Measurements from ENCODE around the gene SETBP1. TPM values are rescaled to one million over a fixed set of nuclear protein-coding genes. Genes with fewer than 3 reads are reported as not detected.

SETBP1 gene
- polyA plus RNA-seq, 2 donors: 1.5 to 1.6 TPM

DNA sequence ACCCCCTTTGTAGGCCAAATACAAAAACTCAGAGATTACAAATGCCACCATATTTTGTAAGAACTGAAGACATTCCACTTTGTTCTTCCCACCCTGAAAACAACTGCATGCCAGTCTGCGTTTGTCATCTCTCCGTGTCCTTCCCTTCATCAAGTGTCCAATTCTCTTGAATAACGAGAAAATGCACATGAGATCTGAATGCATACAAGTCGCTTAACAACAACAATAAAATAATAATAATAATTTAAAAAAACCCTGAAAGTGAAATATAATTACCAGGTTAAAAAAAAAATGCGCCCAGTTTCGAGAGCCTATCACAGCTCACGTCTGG is 2.0 kb upstream of the SETBP1 start:
- Histone ChIP-seq H3K4me1 (ENCODE audit: control insufficient read depth in 2 of 2, insufficient read depth in 2 of 2, low read length in 1 of 2) (no peaks in the 10 kb centered on the region), H3K9me3 (ENCODE audit: control insufficient read depth in 2 of 2, insufficient read depth in 1 of 2, low read depth in 1 of 2, low read length in 1 of 2) (no peaks in the 10 kb centered on the region), H3K4me3 (ENCODE audit: low read depth in 1 of 2, low read length in 2 of 2) (peak overlapping the region; percentile 16 to 67), H3K27me3 (ENCODE audit: control insufficient read depth in 1 of 2, insufficient read depth in 2 of 2, low read length in 2 of 2) (no peaks in the 10 kb centered on the region), H3K27ac (ENCODE audit: low read depth in 2 of 2, low read length in 1 of 2) (no peak overlapping the region), H3K36me3 (ENCODE audit: control insufficient read depth in 2 of 2, insufficient read depth in 2 of 2, low read length in 1 of 2) (no peaks in the 10 kb centered on the region)
- WGBS, 2 donors: 9 to 10% methylated on average over 7 of the region's 7 CpGs

DNA sequence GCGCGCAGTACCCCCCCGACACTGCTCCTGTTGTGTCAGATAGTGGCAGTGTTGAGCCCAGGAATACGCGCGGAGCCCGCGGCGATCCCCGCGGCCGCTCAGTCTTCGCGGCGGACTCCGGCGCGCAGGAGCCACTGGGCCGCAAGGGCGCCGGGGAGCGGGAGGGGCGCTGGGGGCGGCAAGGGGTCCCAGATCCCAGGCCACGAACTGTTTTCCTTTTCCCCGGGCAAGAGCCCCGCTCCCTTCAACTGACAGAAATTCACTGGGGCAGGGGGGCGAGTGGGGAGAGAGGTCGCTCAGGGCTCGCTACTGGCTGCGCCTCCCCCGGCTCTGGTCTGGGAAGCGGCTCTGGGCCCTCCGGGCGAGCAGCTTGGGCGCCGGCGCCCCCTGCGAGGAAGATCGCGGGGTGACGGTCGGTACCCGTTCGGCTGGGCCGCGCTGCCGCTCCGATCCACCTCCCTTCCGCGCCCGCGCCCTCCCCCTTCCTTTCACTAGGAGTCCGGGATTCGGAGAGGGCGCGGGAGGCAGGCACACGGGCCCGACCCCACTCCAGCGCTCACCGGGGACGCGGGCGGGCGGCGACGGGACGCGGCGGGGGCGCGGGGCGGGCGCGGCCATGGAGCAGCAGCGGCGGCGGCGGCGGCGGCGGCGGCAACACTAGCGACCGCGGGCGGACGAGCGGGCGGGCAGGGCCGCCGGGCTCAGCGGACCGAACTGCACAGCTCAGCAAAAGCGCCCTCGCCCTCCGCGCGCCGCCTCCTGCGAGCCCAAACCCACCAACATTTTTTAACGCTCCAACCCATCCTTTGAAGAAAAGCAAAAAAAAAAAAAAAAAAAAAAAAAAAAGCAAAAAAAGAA is 1.4 kb upstream of the SETBP1 start:
- WGBS, 2 donors: 1% methylated on average over 101 to 102 of the region's 102 CpGs
- Histone ChIP-seq H3K36me3 (ENCODE audit: control insufficient read depth in 2 of 2, insufficient read depth in 2 of 2, low read length in 1 of 2) (no peaks in the 10 kb centered on the region), H3K27me3 (ENCODE audit: control insufficient read depth in 1 of 2, insufficient read depth in 2 of 2, low read length in 2 of 2) (no peaks in the 10 kb centered on the region), H3K9me3 (ENCODE audit: control insufficient read depth in 2 of 2, insufficient read depth in 1 of 2, low read depth in 1 of 2, low read length in 1 of 2) (no peaks in the 10 kb centered on the region), H3K4me1 (ENCODE audit: control insufficient read depth in 2 of 2, insufficient read depth in 2 of 2, low read length in 1 of 2) (no peaks in the 10 kb centered on the region), H3K4me3 (ENCODE audit: low read depth in 1 of 2, low read length in 2 of 2) (peak overlapping the region; percentile 67 to 79), H3K27ac (ENCODE audit: low read depth in 2 of 2, low read length in 1 of 2) (peak overlapping the region; percentile 88 to 91)

DNA sequence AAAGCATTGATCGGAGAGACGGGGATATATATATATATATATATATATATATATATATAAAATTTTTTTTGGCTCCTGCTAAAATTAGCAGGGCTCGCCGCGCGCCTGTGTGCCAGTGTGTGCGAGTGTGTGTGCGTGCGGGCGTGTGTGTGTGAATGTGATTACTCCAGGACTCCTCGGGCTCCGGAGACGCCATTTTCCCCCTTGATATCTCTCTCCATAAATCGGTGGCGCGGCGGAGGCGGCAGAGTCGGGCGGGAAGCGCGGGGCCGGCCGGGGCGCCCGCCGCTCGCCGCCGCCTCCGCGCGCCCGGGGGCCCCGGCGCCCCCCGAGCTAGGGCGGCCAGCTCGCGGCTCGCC is 795 bp upstream of the SETBP1 start:
- Histone ChIP-seq H3K36me3 (ENCODE audit: control insufficient read depth in 2 of 2, insufficient read depth in 2 of 2, low read length in 1 of 2) (no peaks in the 10 kb centered on the region), H3K9me3 (ENCODE audit: control insufficient read depth in 2 of 2, insufficient read depth in 1 of 2, low read depth in 1 of 2, low read length in 1 of 2) (no peaks in the 10 kb centered on the region), H3K27ac (ENCODE audit: low read depth in 2 of 2, low read length in 1 of 2) (peak overlapping the region; percentile 68 to 85), H3K27me3 (ENCODE audit: control insufficient read depth in 1 of 2, insufficient read depth in 2 of 2, low read length in 2 of 2) (no peaks in the 10 kb centered on the region), H3K4me1 (ENCODE audit: control insufficient read depth in 2 of 2, insufficient read depth in 2 of 2, low read length in 1 of 2) (peaks cover 0 to 2% of the 10 kb centered on the region in 2 donors), H3K4me3 (ENCODE audit: low read depth in 1 of 2, low read length in 2 of 2) (peak overlapping the region; percentile 60 to 79)
- 0% methylated on average over 38 to 41 of the region's 41 CpGs for WGBS, 2 donors

DNA sequence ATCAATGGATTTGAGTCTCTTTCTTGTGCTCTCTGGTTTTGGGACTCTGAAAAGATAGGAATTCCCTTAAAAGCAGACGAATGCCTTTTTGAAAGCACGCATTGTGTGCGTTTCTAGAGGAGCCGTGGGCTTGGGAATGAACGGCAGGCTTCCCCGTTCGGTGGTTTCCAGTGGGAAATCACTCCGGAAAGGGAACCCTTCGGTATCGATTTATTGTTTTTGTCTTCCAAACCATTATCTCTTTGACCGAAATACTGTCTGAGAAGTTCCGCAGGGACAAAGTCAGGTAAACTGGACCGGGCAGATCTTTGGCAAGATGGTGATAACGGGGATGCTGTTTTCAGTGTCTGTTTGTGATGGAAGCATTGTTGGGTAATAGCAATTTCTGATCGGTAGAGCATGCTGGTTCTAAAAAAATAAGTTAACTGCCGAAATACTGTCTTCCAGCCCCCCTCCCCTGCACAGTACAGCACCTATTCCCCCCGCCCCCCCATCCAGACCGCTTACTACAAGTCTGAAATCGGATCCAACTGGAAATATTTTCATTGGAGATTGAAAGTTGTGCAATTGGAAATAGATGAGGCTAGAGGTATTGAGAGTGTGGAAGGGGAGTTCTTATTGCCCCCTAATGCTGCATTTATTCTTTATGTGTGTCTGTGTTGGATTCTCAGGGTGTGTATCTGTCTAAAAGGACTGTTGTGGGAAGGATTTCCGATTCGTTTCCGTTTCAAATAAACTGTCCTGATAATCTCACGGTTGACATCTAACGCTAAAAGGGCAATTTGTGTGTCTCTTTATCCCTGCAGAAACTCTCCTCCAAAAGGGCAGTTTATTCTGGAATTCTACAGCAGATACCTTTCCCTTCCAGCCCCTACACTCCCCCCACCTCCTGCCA is 635 bp downstream of the SETBP1 start:
- Histone ChIP-seq H3K27ac (ENCODE audit: low read depth in 2 of 2, low read length in 1 of 2) (peak overlapping the region; percentile 37 to 47), H3K27me3 (ENCODE audit: control insufficient read depth in 1 of 2, insufficient read depth in 2 of 2, low read length in 2 of 2) (no peaks in the 10 kb centered on the region), H3K36me3 (ENCODE audit: control insufficient read depth in 2 of 2, insufficient read depth in 2 of 2, low read length in 1 of 2) (no peaks in the 10 kb centered on the region), H3K4me3 (ENCODE audit: low read depth in 1 of 2, low read length in 2 of 2) (peak overlapping the region; percentile 15 to 79), H3K4me1 (ENCODE audit: control insufficient read depth in 2 of 2, insufficient read depth in 2 of 2, low read length in 1 of 2) (peaks cover 0 to 5% of the 10 kb centered on the region in 2 donors), H3K9me3 (ENCODE audit: control insufficient read depth in 2 of 2, insufficient read depth in 1 of 2, low read depth in 1 of 2, low read length in 1 of 2) (no peaks in the 10 kb centered on the region)
- WGBS, 2 donors: 7 to 9% methylated on average over 24 of the region's 24 CpGs

DNA sequence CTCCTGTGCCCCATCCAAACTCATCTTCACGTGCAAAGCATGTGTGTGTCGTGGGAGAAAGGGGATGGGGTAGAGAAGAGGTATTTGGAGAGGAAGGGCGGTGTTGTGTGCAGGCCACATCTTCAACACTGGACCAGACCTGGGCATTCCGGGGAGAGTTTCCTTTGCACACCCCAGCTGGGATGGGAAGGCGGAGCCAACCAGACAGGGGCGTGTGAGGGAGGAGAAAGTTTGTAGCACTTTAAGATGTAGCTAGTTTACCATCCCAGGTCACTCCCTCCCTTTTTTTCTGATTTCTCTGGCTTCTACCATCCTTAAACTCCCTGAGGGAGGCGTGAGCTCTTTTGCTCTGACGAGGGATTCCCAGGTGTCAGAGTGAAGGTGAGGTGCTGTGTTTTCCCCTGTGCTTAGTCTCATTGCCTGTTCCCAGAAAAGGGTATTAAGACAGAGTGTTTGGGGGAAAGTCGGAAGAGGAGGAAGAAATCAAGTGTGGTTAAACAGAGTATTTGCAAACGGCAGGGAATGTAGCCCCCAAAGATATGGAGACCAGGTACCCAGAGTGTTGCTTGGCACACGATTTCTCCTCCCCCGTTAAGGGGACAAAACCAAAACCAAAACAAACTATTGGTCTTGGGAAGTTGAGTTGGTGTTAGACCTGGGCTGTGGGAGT is 1.6 kb downstream of the SETBP1 start:
- no peaks in the 10 kb centered on the region for H3K27me3 ChIP-seq (ENCODE audit: control insufficient read depth in 1 of 2, insufficient read depth in 2 of 2, low read length in 2 of 2)
- H3K27ac ChIP-seq (ENCODE audit: low read depth in 2 of 2, low read length in 1 of 2): peak overlapping the region; percentile 29 to 67
- peaks cover 0 to 5% of the 10 kb centered on the region in 2 donors for H3K4me1 ChIP-seq (ENCODE audit: control insufficient read depth in 2 of 2, insufficient read depth in 2 of 2, low read length in 1 of 2)
- WGBS, 2 donors: 45 to 47% methylated on average over 12 of the region's 12 CpGs
- H3K36me3 ChIP-seq (ENCODE audit: control insufficient read depth in 2 of 2, insufficient read depth in 2 of 2, low read length in 1 of 2): no peaks in the 10 kb centered on the region
- H3K9me3 ChIP-seq (ENCODE audit: control insufficient read depth in 2 of 2, insufficient read depth in 1 of 2, low read depth in 1 of 2, low read length in 1 of 2): no peaks in the 10 kb centered on the region
- peak overlapping the region in 1 of 2 donors; percentile 3 for H3K4me3 ChIP-seq (ENCODE audit: low read depth in 1 of 2, low read length in 2 of 2)

- H3K9me3 ChIP-seq (ENCODE audit: control insufficient read depth in 2 of 2, insufficient read depth in 1 of 2, low read depth in 1 of 2, low read length in 1 of 2): no peaks in the 10 kb centered on the region
- 53 to 69% methylated on average over 4 of the region's 4 CpGs for WGBS, 2 donors
- no peaks in the 10 kb centered on the region for H3K27me3 ChIP-seq (ENCODE audit: control insufficient read depth in 1 of 2, insufficient read depth in 2 of 2, low read length in 2 of 2)
- H3K4me3 ChIP-seq (ENCODE audit: low read depth in 1 of 2, low read length in 2 of 2): no peak overlapping the region
- H3K27ac ChIP-seq (ENCODE audit: low read depth in 2 of 2, low read length in 1 of 2): peak overlapping the region; percentile 29 to 67
- H3K4me1 ChIP-seq (ENCODE audit: control insufficient read depth in 2 of 2, insufficient read depth in 2 of 2, low read length in 1 of 2): peaks cover 0 to 5% of the 10 kb centered on the region in 2 donors
- no peaks in the 10 kb centered on the region for H3K36me3 ChIP-seq (ENCODE audit: control insufficient read depth in 2 of 2, insufficient read depth in 2 of 2, low read length in 1 of 2)
Observed at GRCh38 chr18:44682871-44683221, 2.2 kb downstream of the SETBP1 start.

- Histone ChIP-seq H3K27ac (ENCODE audit: low read depth in 2 of 2, low read length in 1 of 2) (peak overlapping the region; percentile 29 to 33), H3K27me3 (ENCODE audit: control insufficient read depth in 1 of 2, insufficient read depth in 2 of 2, low read length in 2 of 2) (no peaks in the 10 kb centered on the region), H3K36me3 (ENCODE audit: control insufficient read depth in 2 of 2, insufficient read depth in 2 of 2, low read length in 1 of 2) (no peaks in the 10 kb centered on the region), H3K9me3 (ENCODE audit: control insufficient read depth in 2 of 2, insufficient read depth in 1 of 2, low read depth in 1 of 2, low read length in 1 of 2) (no peaks in the 10 kb centered on the region), H3K4me3 (ENCODE audit: low read depth in 1 of 2, low read length in 2 of 2) (no peak overlapping the region), H3K4me1 (ENCODE audit: control insufficient read depth in 2 of 2, insufficient read depth in 2 of 2, low read length in 1 of 2) (peaks cover 0 to 5% of the 10 kb centered on the region in 2 donors)
Observed at GRCh38 chr18:44683556-44683955, 2.9 kb downstream of the SETBP1 start.

DNA sequence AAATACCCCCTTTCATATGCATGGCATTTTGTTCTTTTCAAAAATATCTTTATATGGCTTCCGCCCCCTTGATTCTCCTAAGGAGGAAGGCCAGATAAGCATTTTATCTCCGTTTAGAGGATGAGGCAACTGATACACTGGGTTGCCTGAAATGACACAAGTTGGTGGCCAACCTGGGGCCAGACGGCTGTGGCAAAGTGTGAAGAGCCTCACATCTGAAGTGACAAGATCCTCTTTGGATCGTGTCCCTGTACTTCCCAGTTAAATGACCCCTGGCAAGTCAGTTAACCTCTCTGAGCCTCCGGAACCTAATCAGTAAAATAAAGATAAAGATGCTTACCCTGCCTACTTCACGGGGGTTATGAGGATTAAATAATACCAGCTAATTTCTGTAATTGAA is 4.6 kb downstream of the SETBP1 start:
- Histone ChIP-seq H3K4me1 (ENCODE audit: control insufficient read depth in 2 of 2, insufficient read depth in 2 of 2, low read length in 1 of 2) (peaks cover 0 to 5% of the 10 kb centered on the region in 2 donors), H3K27me3 (ENCODE audit: control insufficient read depth in 1 of 2, insufficient read depth in 2 of 2, low read length in 2 of 2) (no peaks in the 10 kb centered on the region), H3K4me3 (ENCODE audit: low read depth in 1 of 2, low read length in 2 of 2) (no peak overlapping the region), H3K27ac (ENCODE audit: low read depth in 2 of 2, low read length in 1 of 2) (no peak overlapping the region), H3K36me3 (ENCODE audit: control insufficient read depth in 2 of 2, insufficient read depth in 2 of 2, low read length in 1 of 2) (no peaks in the 10 kb centered on the region), H3K9me3 (ENCODE audit: control insufficient read depth in 2 of 2, insufficient read depth in 1 of 2, low read depth in 1 of 2, low read length in 1 of 2) (no peaks in the 10 kb centered on the region)
- WGBS, 2 donors: 74 to 87% methylated on average over 6 of the region's 6 CpGs

- Histone ChIP-seq H3K4me3 (ENCODE audit: low read depth in 1 of 2, low read length in 2 of 2) (no peak overlapping the region), H3K4me1 (ENCODE audit: control insufficient read depth in 2 of 2, insufficient read depth in 2 of 2, low read length in 1 of 2) (peaks cover 0 to 5% of the 10 kb centered on the region in 2 donors), H3K27me3 (ENCODE audit: control insufficient read depth in 1 of 2, insufficient read depth in 2 of 2, low read length in 2 of 2) (no peaks in the 10 kb centered on the region), H3K36me3 (ENCODE audit: control insufficient read depth in 2 of 2, insufficient read depth in 2 of 2, low read length in 1 of 2) (no peaks in the 10 kb centered on the region), H3K9me3 (ENCODE audit: control insufficient read depth in 2 of 2, insufficient read depth in 1 of 2, low read depth in 1 of 2, low read length in 1 of 2) (no peaks in the 10 kb centered on the region), H3K27ac (ENCODE audit: low read depth in 2 of 2, low read length in 1 of 2) (peak overlapping the region; percentile 44 to 74)
- whole genome bisulfite sequencing, 2 donors: 50 to 62% methylated on average over 1 of the region's 1 CpG
Observed at GRCh38 chr18:44686156-44686555, 5.5 kb downstream of the SETBP1 start.
